Fibroblast of skin of abdomen (primary cell): Measurements from ENCODE around the gene FOXO6.

Experiments used
- DNase-seq: peaks from one replicate; pipeline ENCODE4 v3.0.0-alpha.2; 2013

Gene FOXO6

GRCh38 chr1:41353744-41354143 lies 7.5 kb upstream of the FOXO6 start:
- no peak for DNase-seq

GRCh38 chr1:41354956-41355355 lies 6.3 kb upstream of the FOXO6 start:
- no peak for DNase-seq

GRCh38 chr1:41355356-41355755 lies 5.9 kb upstream of the FOXO6 start:
- DNase-seq, result no peak

DNA sequence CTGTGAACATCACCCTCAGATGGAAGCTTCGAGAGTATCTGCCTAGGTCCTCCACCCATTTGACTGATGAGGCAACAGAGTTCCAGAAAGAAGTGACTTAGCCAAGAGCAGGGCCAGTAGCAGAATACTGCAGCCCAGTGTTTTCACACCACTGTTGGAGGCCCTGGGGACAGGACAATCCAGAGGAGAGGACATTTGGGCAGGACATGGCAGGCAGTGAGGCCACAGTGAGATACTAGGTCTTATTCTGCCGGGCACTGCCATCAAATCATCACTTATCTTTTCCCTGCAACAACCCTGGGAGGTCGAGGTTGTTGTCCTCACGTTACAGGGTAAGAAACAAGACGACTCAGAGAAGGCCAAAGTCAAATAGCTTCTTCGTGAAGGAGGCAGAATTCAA lies 5.5 kb upstream of the FOXO6 start:
- no peak for DNase-seq

- no peak for DNase-seq
Measured at GRCh38 chr1:41356752-41357151, 4.5 kb upstream of the FOXO6 start.

DNA sequence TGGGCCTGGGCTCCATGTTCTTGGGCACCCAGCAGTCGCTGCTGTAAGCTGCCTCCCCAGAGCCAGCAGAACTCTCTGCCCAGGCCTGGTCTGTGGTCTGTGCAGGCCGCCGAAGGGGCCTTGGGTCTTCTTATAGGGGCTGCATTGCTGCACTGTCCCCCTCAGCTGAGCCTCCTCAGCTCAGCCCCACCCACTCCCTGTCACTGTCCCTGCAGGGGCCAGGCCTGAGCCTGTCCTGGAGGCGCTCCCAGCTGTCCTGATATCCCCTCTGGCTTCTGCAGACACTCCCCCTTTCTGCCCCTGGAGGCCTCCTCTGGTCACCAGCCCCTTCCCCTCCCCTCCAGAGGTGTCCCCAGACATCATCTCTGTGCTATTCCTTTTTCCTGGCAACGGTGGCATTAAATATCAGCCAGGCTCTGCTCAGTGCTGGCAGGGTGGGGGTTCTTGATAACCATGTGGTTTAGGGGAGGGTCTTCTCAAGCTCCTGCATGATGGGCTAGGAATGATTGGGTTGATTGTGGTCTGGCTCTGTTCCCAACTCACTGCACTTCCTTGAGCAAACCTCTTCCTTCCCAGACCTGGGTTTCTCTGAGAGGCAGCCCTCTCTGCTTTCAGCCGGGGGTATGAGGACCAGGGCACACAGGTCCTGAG lies 3.7 kb upstream of the FOXO6 start:
- DNase-seq, result peak; percentile 56

DNA sequence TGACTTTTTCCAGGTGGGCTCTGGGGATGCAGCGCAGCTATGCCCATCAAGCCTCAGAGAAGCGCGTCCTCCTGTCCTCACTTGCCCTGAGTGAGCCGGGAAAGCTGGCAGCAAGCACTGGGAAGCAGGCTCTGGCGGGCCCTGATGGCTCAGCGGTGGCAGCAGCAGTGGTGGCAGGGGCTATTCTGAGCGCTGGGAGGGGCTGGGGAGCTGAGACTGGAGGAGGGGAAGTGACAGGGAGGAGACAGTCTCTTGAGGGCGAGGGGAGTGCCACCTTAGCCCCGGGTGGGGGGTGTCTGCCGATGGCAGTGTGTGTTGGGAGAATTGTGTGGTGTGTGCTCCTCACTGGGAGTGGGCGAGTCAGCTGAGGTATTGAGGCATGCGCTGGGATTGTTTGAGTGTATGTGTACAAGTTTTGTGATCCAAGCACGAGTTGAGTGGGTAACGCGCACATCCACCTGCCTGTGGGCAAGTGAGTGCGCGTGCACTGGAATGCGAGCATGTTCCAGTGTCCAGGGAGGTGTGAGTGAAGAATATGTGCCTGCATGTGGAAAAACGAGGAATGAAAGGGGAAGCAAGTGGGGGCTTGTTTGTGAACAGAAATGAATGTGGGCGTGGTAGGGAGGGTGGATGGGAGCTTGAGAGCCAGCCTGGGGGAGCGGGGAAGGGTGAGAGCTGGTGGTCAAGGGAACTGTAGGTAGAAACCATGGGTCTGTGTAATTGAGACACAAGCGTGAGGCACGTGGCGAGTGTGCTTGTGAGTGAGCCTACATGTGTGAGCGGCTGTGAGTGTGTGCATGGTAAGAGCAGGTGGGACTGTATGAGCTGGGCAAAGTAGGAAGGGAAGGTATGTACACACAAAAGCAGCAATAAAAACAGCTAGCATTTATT lies 2.9 kb upstream of the FOXO6 start:
- DNase-seq, result no peak

DNA sequence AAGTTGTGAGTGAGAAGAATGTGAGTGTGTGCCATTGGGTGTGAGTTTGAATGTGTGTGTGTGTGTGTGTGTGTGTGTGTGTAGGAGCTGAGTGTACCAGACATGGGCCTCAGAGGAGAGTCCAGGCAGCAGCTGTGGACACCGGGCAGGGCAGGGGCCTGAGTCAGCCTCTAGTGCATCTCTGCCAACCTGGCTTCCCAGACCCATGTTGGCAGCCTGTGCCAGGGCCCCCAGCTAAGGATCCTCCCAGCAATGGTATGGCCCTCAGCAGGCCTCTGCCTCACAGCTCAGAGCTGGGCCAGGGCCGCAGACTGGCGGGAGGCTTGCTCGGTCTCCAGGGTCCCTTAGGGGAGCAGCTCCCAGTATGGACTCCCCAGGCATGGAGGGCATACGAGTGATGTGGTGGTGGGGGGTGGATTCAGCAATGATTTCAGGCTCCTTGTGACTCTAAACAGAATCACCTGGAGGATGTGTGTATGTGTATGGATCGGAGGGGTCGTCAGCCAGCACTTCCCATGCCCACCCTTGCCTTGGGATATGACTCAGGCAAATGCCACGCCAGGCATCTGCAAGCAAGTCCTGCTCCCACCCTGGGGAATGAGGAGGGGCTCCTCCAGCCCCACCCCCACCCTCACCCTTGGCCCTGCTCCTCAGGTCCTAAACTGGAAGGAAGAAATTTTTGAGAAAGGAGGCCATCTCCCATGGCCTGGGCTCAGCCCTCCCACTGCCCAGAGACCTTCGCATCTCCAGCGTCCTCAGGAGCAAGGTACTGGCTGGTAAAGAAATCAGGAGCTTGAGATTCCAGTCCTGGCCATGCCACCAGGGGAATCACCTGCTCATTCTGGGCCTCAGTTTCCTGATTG lies 1.8 kb upstream of the FOXO6 start:
- peak; percentile 40 for DNase-seq

DNA sequence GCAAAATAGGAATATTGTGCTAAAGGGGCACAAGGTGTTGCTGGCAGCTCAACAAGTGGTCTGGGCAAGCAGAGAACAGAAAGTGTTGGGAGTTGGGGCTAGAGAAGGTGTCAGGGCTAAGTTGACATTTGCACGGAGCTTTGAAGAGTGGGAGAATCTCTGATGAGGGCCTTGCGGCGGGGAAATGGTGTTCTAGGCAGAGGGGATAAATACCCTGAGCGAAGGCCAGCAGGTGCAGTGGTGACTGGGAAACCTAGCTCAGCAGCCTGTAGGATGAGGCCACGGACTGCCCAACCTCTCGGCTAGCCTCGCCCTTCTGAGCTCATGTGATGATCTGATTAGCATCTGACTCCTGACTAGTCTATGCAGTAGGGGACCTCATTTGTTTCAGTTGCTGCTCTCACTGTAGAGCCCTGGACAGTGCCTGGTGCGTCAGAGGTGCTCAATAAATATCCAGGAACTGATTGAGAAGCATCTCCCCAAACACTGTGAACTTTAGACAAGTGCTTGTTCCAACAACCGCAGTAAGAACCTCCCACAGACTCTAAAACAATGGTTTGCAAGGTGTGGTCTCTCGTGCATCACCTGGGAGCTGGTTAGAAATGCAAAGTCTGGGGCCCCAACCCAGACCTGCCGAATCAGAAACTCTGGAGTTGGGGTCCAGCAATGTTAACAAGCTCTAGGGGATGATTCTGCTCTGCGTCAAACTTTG lies 1.0 kb upstream of the FOXO6 start:
- DNase-seq, result no peak

DNA sequence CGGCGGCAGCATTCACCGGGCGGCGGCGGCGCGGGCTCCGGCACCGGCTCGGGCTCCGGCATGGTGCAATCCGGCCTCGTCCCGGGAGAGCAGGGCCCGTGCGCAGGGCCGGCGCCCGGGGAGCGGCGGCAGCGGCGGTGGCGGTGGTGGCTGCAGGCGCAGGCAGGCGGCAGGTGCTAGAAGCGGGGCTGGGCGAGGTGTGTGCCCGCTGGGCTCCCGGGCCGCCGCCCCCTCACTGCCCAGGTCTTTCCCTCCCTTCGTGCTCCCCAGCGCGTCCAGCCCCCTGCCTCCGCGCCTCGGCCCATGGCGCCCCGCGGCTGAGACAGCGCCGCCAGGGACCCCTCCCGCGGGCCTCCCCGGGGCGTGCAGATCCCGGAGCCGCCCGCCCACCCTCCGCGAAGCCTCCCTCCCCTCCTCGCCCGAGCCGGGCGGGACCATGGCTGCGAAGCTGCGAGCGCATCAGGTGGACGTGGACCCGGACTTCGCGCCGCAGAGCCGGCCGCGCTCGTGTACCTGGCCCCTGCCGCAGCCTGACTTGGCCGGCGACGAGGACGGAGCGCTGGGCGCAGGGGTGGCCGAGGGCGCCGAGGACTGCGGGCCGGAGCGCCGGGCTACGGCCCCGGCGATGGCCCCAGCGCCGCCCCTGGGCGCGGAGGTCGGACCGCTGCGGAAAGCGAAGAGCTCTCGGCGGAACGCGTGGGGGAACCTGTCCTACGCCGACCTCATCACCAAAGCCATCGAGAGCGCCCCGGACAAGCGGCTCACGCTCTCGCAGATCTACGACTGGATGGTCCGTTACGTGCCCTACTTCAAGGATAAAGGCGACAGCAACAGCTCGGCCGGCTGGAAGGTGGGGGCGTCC lies 492 bp downstream of the FOXO6 start:
- no peak for DNase-seq

DNA sequence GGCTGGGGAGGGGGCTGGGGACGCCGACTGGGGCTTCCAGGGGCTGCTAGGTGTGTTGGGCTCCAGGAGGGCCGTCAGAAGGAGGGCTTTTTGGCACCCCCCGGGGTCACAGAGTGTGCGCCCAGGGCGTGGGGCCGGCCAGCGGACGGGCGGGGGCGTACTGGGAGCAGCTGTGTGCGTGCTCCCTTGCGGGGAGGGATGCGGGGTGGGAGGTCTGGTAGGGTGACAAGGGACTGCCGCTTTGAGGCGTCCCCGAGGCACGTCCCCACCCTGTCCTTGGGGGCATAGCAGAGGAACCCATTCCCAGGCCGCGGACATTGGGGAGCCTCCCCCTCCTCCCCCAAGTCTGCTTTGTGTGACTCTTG lies 1.1 kb downstream of the FOXO6 start:
- DNase-seq, result no peak

DNA sequence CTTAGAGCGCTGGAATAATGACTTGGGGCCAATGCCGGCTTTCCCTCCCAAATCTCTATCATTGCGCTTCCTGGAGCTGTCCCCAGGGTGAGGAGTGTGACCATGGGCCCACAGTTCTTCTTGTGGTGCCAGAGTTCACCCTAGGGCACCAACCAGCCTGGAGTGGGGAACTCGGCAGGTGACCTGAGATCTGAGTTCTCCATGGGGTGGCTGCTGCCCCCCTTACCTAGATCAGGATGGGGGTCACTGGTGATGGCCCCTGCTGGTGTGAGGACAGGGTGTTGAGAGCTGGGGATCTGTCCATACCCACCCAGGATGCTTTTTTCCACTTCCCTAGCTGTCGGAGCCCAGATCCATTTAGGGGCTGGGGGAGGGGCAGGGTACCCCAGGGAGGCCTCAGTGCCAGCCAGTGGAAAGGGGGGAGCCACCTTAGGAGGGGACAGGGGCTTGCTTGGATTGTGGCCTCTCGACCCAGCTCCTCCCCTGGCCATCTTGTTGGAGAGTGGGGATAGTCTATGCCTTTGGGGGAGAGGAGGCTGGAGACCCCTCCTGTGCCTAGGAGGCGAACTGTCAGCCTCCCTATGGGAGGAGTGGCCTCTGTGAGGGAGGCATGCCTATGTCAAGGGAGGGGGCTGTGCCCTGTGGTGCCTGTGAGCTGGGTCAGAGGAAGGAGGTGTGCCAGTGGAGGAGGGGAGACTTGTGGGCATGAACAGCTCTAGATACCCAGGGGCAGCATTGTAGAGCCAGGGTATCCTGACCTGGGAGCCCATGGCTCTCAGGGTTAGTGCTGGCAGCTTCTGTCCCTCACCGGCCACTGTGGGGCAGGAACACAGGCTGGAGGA lies 1.7 kb downstream of the FOXO6 start:
- DNase-seq, result no peak

DNA sequence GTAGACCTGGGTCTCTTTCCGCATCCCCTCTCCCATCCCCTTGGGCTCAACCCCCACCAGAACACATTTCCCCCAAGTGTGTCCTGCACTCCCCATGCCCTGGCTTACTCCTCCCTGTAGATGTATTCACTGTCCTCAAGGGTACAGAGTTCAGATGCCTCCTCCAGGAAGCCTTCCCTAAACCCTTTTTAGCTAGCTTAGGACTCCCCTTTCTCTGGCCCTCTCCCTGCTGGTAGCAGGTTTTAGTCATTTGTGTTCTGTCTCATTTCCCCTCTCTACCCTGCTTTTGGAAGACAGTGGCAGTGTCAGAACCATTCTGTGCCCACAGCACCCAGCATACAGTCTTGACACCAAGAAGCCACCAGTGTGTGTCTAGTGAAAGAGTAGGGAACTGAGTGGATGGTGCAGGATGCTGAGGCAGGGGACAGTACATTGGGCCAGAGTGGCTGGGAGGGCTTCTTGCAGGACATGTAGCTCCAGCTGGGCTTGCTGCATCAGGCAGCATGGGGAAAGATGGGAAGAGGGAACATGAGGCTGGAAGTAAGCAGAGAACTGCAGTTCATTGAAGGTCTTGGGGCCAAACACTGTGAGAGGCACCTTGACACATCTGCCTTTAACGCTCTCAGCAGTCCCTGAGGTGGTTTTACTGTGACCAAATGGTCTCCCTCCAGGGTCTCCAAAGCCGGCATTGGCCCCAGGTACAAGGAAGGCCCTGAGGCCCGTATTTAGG lies 2.5 kb downstream of the FOXO6 start:
- no peak for DNase-seq

DNA sequence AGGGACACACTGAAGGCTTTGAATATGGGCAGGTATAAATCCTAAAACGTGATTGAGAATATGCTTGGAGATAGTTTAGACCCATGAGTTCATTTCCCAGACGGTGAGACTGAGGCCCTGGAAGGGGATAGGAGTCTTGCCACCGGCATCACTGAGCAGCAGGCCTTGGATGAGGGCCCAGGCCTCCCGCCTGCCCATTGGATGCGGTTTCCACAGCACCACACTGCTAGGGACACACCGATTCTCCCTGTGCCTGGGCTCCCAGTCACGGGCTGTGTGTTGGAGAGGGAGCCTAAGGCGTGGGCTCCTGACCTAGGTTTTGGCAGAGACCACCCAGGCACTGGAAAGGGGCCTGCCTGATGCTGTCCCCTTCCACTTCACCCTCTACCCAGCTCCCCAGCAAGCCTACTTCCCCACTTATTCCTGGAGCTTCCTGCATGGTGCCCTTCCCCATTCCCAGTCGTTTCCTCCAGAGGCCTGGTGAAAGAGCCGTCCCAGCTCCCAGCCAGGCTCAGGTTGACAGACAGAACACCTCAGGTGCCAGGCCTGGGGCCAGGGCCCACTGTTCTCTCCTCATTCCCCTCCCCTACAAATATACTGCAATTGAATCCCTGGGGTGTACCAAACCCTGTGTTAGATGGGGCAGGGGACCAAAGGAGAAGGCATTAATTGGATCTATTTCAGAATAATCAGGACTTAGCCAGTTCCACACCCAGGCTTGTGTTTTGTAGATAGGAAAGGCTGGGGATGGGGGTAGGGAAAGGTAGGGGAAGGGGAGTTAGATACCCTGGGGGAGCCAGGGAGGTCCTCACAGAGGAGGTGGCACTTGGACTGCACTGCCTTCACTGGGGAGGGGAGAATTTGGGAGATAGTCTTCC lies 3.4 kb downstream of the FOXO6 start:
- no peak for DNase-seq

GRCh38 chr1:41365320-41365633 lies 4.0 kb downstream of the FOXO6 start:
- DNase-seq, result no peak

- no peak for DNase-seq
Measured at GRCh38 chr1:41365772-41366454, 4.7 kb downstream of the FOXO6 start.

- no peak for DNase-seq
Measured at GRCh38 chr1:41366455-41367287, 5.4 kb downstream of the FOXO6 start.

GRCh38 chr1:41367288-41367642 lies 6.0 kb downstream of the FOXO6 start:
- DNase-seq, result no peak
